ENCODE results near the gene RSRP1.

DNA sequence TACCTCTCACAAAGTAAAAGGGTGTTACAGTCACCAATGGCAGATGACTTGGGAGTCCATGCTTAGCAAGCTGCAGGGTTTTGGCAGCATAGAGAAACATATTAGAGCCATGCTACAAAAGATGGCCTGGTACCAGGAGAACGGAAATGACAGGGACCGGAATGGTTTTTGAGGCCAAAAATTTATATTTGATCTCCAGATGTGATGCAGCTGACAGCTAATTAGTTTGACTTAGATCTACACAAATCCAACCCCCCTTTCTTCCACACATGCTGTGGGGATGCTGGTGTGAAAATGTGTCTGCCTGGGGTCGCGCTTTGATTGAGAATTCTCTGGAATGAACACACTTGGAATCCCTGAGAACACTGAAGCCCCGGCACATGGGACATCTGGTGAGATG is 41.5 kb downstream of the RSRP1 start:
- no peak for TF ChIP-seq POLR2A (IDR thresholded peaks at IDR 0.05; ENCODE audit: low read depth, low read length)
- no peak for TF ChIP-seq POLR2AphosphoS5 (IDR thresholded peaks at IDR 0.05; ENCODE audit: low read depth, low read length)

Data from GM12892 (cell line).